ENCODE data around the gene NRN1. TPM values are rescaled to one million over a fixed set of nuclear protein-coding genes. Genes with fewer than 3 reads are reported as not detected.

NRN1 gene
- total and polyA plus RNA-seq, 2 experiments from 2014 or later = 50.5 to 94.6 TPM

DNA sequence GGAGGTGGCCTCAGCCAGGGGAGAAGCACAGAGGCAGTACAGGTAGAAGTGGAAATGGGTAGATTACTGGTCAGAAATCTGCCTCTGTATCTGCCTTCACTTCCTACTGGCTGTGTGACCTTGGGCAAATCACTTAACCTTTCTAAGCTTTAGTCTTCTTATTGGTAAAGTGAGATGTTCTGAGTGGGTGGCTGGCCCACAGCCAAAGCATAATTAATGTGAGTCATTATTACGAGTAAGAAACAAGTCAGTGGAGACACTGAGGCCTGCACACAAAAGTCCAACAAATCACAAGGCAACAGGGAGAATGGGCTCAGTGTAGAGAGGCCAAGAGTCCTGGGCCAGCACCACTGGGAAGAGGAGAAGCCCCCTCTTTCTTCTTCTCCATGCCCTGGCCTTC, 39.1 kb downstream of the NRN1 start:
- no peak overlapping the region for H3K9ac ChIP-seq
- no peaks in the 10 kb centered on the region for H3K9me2 ChIP-seq (ENCODE audit: insufficient read depth)
- 0 to 6% methylated on average over 1 of the region's 1 CpG for WGBS, 2 experiments (ENCODE audit: low coverage in 1 of 2, low lambda C conversion rate in 2 of 2, missing lambda C conversion rate in 2 of 2)
- no peaks in the 10 kb centered on the region for H3K9me3 ChIP-seq (ENCODE audit: low read depth)
- H4K20me1 ChIP-seq (ENCODE audit: insufficient read depth) = no peaks in the 10 kb centered on the region
- peak; percentile 37 for DNase-seq
- no peak overlapping the region for H2AFZ ChIP-seq
- in situ Hi-C loops (cut with MboI) = no loop called here
- H3K4me2 ChIP-seq (ENCODE audit: unreplicated experiment) = peak overlapping the region; percentile 33
- no peak overlapping the region for H3K27ac ChIP-seq
- peaks cover 22% of the 10 kb centered on the region for H3K4me1 ChIP-seq (ENCODE audit: insufficient read depth)
- H3F3A ChIP-seq (ENCODE audit: insufficient read depth) = peaks cover 17% of the 10 kb centered on the region; the same call in 1 of the 2 replicates
- no peaks in the 10 kb centered on the region for H3K79me2 ChIP-seq (ENCODE audit: insufficient read depth)
- TF ChIP-seq EZH2 (IDR thresholded peaks at IDR 0.05; ENCODE audit: insufficient read depth, poor library complexity, severe bottlenecking) = no peak
- TF ChIP-seq EZH2phosphoT487 (IDR thresholded peaks at IDR 0.05; ENCODE audit: insufficient read depth, low read depth) = no peak
- H3K27me3 ChIP-seq (replicated peaks; ENCODE audit: insufficient read depth) = no peaks in the 10 kb centered on the region
- no peaks in the 10 kb centered on the region for H3K36me3 ChIP-seq (ENCODE audit: low read depth)
- no peak overlapping the region for H3K4me3 ChIP-seq

DNA sequence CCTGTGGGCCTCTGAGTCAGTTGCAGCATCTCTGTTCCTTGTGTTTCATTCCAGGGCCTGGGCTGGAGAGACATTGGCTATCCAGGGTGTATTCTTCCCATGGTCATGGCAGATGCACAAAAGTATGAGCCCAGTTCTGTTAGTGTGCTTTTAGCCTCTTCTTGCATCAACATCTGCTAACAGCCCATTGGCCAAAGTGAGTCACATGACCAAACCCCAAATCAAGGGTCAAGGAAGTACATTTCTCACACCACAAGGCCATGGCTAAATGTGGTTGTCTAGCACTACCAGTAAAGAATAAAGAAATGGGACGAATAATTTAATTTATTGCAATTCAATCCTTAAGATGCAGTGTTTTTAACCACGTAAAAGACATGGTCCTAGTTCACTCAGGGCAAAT, 43.9 kb downstream of the NRN1 start:
- no peak for DNase-seq
- Histone ChIP-seq H3K27ac (no peak overlapping the region), H3K9me2 (ENCODE audit: insufficient read depth) (no peaks in the 10 kb centered on the region), H3K36me3 (ENCODE audit: low read depth) (no peaks in the 10 kb centered on the region), H3K4me2 (ENCODE audit: unreplicated experiment) (no peak overlapping the region), H4K20me1 (ENCODE audit: insufficient read depth) (no peaks in the 10 kb centered on the region), H3K79me2 (ENCODE audit: insufficient read depth) (no peaks in the 10 kb centered on the region), H3K4me3 (no peak overlapping the region), H2AFZ (no peak overlapping the region), H3K4me1 (ENCODE audit: insufficient read depth) (peaks cover 3% of the 10 kb centered on the region; the same call in 1 of the 2 replicates), H3K9me3 (ENCODE audit: low read depth) (no peaks in the 10 kb centered on the region), H3F3A (ENCODE audit: insufficient read depth) (no peaks in the 10 kb centered on the region; the same call in 1 of the 2 replicates), H3K9ac (no peak overlapping the region), H3K27me3 (replicated peaks; ENCODE audit: insufficient read depth) (no peaks in the 10 kb centered on the region)
- WGBS, 2 experiments (ENCODE audit: low coverage in 1 of 2, low lambda C conversion rate in 2 of 2, missing lambda C conversion rate in 2 of 2) = 84 to 92% methylated on average over 2 of the region's 2 CpGs
- TF ChIP-seq EZH2 (IDR thresholded peaks at IDR 0.05; ENCODE audit: insufficient read depth, poor library complexity, severe bottlenecking) = no peak
- TF ChIP-seq EZH2phosphoT487 (IDR thresholded peaks at IDR 0.05; ENCODE audit: insufficient read depth, low read depth) = no peak
- in situ Hi-C loops (cut with MboI) = no loop called here

DNA sequence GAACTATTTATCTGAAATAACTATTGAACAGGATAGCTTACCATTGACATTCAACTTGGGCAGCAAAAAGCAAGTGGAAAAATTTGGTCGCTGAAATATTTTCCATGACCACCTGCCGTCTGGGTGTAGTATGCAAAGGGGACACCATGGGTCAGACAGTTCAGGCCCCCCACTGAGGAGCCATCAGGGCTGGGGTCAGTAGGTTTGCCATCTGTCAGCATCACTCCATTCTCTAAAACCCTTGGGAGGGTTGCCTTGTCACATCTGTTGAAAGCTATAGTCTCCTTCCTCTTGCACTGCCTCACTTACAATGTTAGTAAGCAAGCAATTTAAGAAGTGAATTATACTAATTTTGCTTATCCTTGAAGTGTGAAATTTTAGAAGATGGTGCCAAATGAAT, 44.9 kb downstream of the NRN1 start:
- Histone ChIP-seq H3K9me2 (ENCODE audit: insufficient read depth) (no peaks in the 10 kb centered on the region), H3K4me2 (ENCODE audit: unreplicated experiment) (no peak overlapping the region), H4K20me1 (ENCODE audit: insufficient read depth) (no peaks in the 10 kb centered on the region), H3K4me1 (ENCODE audit: insufficient read depth) (0 out of 2 replicates have a peak, but pooled peaks cover 7% of the 10 kb centered on the region), H3K79me2 (ENCODE audit: insufficient read depth) (no peaks in the 10 kb centered on the region), H3K27ac (no peak overlapping the region), H3F3A (ENCODE audit: insufficient read depth) (no peaks in the 10 kb centered on the region; the same call in 1 of the 2 replicates), H2AFZ (no peak overlapping the region), H3K9me3 (ENCODE audit: low read depth) (no peaks in the 10 kb centered on the region), H3K36me3 (ENCODE audit: low read depth) (no peaks in the 10 kb centered on the region), H3K4me3 (no peak overlapping the region), H3K27me3 (replicated peaks; ENCODE audit: insufficient read depth) (no peaks in the 10 kb centered on the region), H3K9ac (no peak overlapping the region)
- TF ChIP-seq EZH2phosphoT487 (IDR thresholded peaks at IDR 0.05; ENCODE audit: insufficient read depth, low read depth) (no peak), EZH2 (IDR thresholded peaks at IDR 0.05; ENCODE audit: insufficient read depth, poor library complexity, severe bottlenecking) (no peak)
- 81% methylated on average over 2 of the region's 2 CpGs for WGBS, 2 experiments (ENCODE audit: low coverage in 1 of 2, low lambda C conversion rate in 2 of 2, missing lambda C conversion rate in 2 of 2)
- in situ Hi-C loops (cut with MboI) = no loop called here
- no peak for DNase-seq

DNA sequence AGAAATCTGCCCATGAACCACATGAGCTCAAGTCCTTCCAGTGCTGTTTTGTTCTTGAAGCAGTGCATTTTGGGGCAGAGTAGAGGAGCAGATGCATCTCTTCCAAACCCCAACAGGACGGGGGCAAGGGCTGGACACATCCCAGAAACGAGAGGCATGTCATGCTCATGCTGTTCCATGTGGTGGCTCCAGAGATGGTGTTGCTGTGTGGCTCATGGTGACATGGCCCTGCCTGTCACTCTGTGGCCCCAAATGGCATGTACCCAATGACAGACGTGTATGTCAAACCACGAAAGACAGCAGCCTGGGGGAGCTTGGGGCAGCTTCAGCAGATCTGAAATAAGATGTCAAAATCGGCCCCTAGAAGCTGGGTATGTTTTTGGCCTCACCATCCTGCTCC, 46.3 kb downstream of the NRN1 start:
- Histone ChIP-seq H4K20me1 (ENCODE audit: insufficient read depth) (no peaks in the 10 kb centered on the region), H3K4me1 (ENCODE audit: insufficient read depth) (0 out of 2 replicates have a peak, but pooled peaks cover 8% of the 10 kb centered on the region), H3K36me3 (ENCODE audit: low read depth) (no peaks in the 10 kb centered on the region), H3K4me2 (ENCODE audit: unreplicated experiment) (no peak overlapping the region), H3K27me3 (replicated peaks; ENCODE audit: insufficient read depth) (no peaks in the 10 kb centered on the region), H3K27ac (no peak overlapping the region), H3K9me2 (ENCODE audit: insufficient read depth) (no peaks in the 10 kb centered on the region), H3F3A (ENCODE audit: insufficient read depth) (no peaks in the 10 kb centered on the region), H2AFZ (no peak overlapping the region), H3K79me2 (ENCODE audit: insufficient read depth) (no peaks in the 10 kb centered on the region), H3K9me3 (ENCODE audit: low read depth) (no peaks in the 10 kb centered on the region), H3K4me3 (no peak overlapping the region), H3K9ac (no peak overlapping the region)
- 76 to 89% methylated on average over 5 of the region's 5 CpGs for WGBS, 2 experiments (ENCODE audit: low coverage in 1 of 2, low lambda C conversion rate in 2 of 2, missing lambda C conversion rate in 2 of 2)
- TF ChIP-seq EZH2 (IDR thresholded peaks at IDR 0.05; ENCODE audit: insufficient read depth, poor library complexity, severe bottlenecking) (no peak), EZH2phosphoT487 (IDR thresholded peaks at IDR 0.05; ENCODE audit: insufficient read depth, low read depth) (no peak)
- DNase-seq = no peak
- in situ Hi-C loops (cut with MboI) = no loop called here

DNA sequence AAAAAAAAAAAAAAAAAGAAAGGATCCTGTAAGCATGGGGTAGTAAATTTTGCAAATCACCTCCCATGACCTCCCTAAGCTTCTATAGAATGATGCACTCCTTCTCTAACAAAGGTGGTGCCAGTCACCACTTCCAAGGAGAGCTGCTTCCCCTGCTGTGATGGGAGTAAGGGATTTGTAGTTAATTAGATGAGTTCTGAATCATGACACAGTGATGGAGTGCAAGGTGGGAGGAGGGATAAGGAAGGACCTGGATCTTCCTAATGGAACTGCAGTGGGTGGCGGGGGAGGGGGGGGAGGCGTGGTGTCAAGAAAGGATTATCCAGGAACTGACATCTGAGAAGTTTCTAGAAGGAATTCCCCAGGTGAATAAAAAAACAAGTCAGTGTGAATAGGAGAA, 47.8 kb downstream of the NRN1 start:
- WGBS, 2 experiments (ENCODE audit: low coverage in 1 of 2, low lambda C conversion rate in 2 of 2, missing lambda C conversion rate in 2 of 2) = 92% methylated on average over 2 of the region's 2 CpGs; no CpG with 5 or more reads in 1 of the 2 experiments

More for the DNA sequence above, 47.8 kb downstream of the NRN1 start:
- no peak overlapping the region for H3K27ac ChIP-seq
- no peak overlapping the region for H2AFZ ChIP-seq
- no peaks in the 10 kb centered on the region for H4K20me1 ChIP-seq (ENCODE audit: insufficient read depth)
- no peak overlapping the region for H3K4me3 ChIP-seq
- DNase-seq = no peak
- no peaks in the 10 kb centered on the region for H3K9me2 ChIP-seq (ENCODE audit: insufficient read depth)
- no peaks in the 10 kb centered on the region for H3K36me3 ChIP-seq (ENCODE audit: low read depth)
- H3K27me3 ChIP-seq (replicated peaks; ENCODE audit: insufficient read depth) = no peaks in the 10 kb centered on the region
- TF ChIP-seq EZH2phosphoT487 (IDR thresholded peaks at IDR 0.05; ENCODE audit: insufficient read depth, low read depth) = no peak
- TF ChIP-seq EZH2 (IDR thresholded peaks at IDR 0.05; ENCODE audit: insufficient read depth, poor library complexity, severe bottlenecking) = no peak
- in situ Hi-C loops (cut with MboI) = no loop called here
- 0 out of 2 replicates have a peak, but pooled peaks cover 8% of the 10 kb centered on the region for H3K4me1 ChIP-seq (ENCODE audit: insufficient read depth)
- H3K79me2 ChIP-seq (ENCODE audit: insufficient read depth) = no peaks in the 10 kb centered on the region
- H3K9ac ChIP-seq = no peak overlapping the region
- H3K4me2 ChIP-seq (ENCODE audit: unreplicated experiment) = no peak overlapping the region
- no peaks in the 10 kb centered on the region for H3K9me3 ChIP-seq (ENCODE audit: low read depth)
- no peaks in the 10 kb centered on the region for H3F3A ChIP-seq (ENCODE audit: insufficient read depth)

All from GM23248 (cell line).